SKM-1 treated with dmso at 0.1 percent for 144 hours (cell line): ENCODE measurements around the gene LSAMP.

Source experiments
- DNase-seq: peaks from one replicate; lab custom pipeline; 2025; ENCODE audit not compliant: unreplicated experiment; lab: John Stamatoyannopoulos, UW

The LSAMP gene

GRCh38 chr3:116030131-116030850 is 415.0 kb downstream of the LSAMP start:
- DNase-seq, result no peak

- DNase-seq, result no peak
Observed at GRCh38 chr3:116029266-116029665, 416.0 kb downstream of the LSAMP start.

- DNase-seq, result no peak
Observed at GRCh38 chr3:116028157-116028556, 417.1 kb downstream of the LSAMP start.

- DNase-seq, result no peak
Observed at GRCh38 chr3:116020989-116021388, 424.3 kb downstream of the LSAMP start.

- peak; percentile 57 for DNase-seq
Observed at GRCh38 chr3:116020495-116020894, 424.8 kb downstream of the LSAMP start.

- no peak for DNase-seq
Observed at GRCh38 chr3:116019254-116019763, 426.0 kb downstream of the LSAMP start.

GRCh38 chr3:116018646-116019045 is 426.6 kb downstream of the LSAMP start:
- DNase-seq, result no peak

- no peak for DNase-seq
Observed at GRCh38 chr3:116015931-116016330, 429.4 kb downstream of the LSAMP start.

- DNase-seq, result no peak
Observed at GRCh38 chr3:116007000-116007399, 438.3 kb downstream of the LSAMP start.

- DNase-seq, result no peak
Observed at GRCh38 chr3:116005404-116005803, 439.9 kb downstream of the LSAMP start.

- no peak for DNase-seq
Observed at GRCh38 chr3:116002235-116002634, 443.1 kb downstream of the LSAMP start.

- DNase-seq, result no peak
Observed at GRCh38 chr3:116001151-116001621, 444.1 kb downstream of the LSAMP start.

- no peak for DNase-seq
Observed at GRCh38 chr3:116000311-116000710, 445.0 kb downstream of the LSAMP start.

- DNase-seq, result no peak
Observed at GRCh38 chr3:115999613-116000012, 445.7 kb downstream of the LSAMP start.

- no peak for DNase-seq
Observed at GRCh38 chr3:115999001-115999585, 446.2 kb downstream of the LSAMP start.

- no peak for DNase-seq
Observed at GRCh38 chr3:115996420-115997108, 448.7 kb downstream of the LSAMP start.

- DNase-seq, result no peak
Observed at GRCh38 chr3:115990669-115991068, 454.6 kb downstream of the LSAMP start.

GRCh38 chr3:115989684-115990421 is 455.4 kb downstream of the LSAMP start:
- DNase-seq, result no peak

- DNase-seq, result peak; percentile 8
Observed at GRCh38 chr3:115986555-115987207, 458.6 kb downstream of the LSAMP start.

- no peak for DNase-seq
Observed at GRCh38 chr3:115982629-115983028, 462.7 kb downstream of the LSAMP start.

GRCh38 chr3:115982108-115982507 is 463.2 kb downstream of the LSAMP start:
- no peak for DNase-seq
